H9 (cell line): Measurements from ENCODE around the gene SLCO4A1. TPM values are rescaled to one million over a fixed set of nuclear protein-coding genes. Genes with fewer than 3 reads are reported as not detected.

Source experiments
- DNase-seq: peaks from one replicate; pipeline ENCODE4 v3.0.0-alpha.2; 2017
- H2AFZ ChIP-seq: one replicate; pipeline ENCODE4 v1.6.1; 2013; ENCODE audit warnings: mild to moderate bottlenecking, low read length, control low read depth, moderate library complexity
- H2AK5ac ChIP-seq: 2 replicates; pipeline ENCODE4 v1.6.1; 2013; ENCODE audit warnings: low read length, control low read depth, mixed read lengths; ENCODE audit not compliant: insufficient read length
- H2BK120ac ChIP-seq: one replicate; pipeline ENCODE4 v1.6.1; 2013; ENCODE audit warnings: low read depth, mild to moderate bottlenecking, low read length, control low read depth, inconsistent platforms; ENCODE audit not compliant: poor library complexity, severe bottlenecking
- H2BK12ac ChIP-seq: 2 replicates; pipeline ENCODE4 v1.6.1; 2013; ENCODE audit warnings: low read length, control low read depth, mixed read lengths, low read depth; ENCODE audit not compliant: insufficient read length
- H2BK15ac ChIP-seq: 2 replicates; pipeline ENCODE4 v1.6.1; 2013; ENCODE audit warnings: low read depth, low read length, control low read depth
- H2BK20ac ChIP-seq: one replicate; pipeline ENCODE4 v1.6.1; 2013; ENCODE audit warnings: low read depth, mild to moderate bottlenecking, low read length, control low read depth, inconsistent platforms; ENCODE audit not compliant: poor library complexity, severe bottlenecking
- H2BK5ac ChIP-seq: 2 replicates; pipeline ENCODE4 v1.6.1; 2013; ENCODE audit warnings: low read length, control low read depth, mixed read lengths; ENCODE audit not compliant: insufficient read length
- H3K14ac ChIP-seq: 2 replicates; pipeline ENCODE4 v1.6.1; 2013; ENCODE audit warnings: low read length, control low read depth; ENCODE audit not compliant: insufficient read depth
- H3K18ac ChIP-seq: 2 replicates; pipeline ENCODE4 v1.6.1; 2013; ENCODE audit warnings: low read depth, mild to moderate bottlenecking, mixed read lengths, low read length, control low read depth; ENCODE audit not compliant: insufficient read length
- H3K23ac ChIP-seq: 2 replicates; pipeline ENCODE4 v1.6.1; 2013; ENCODE audit warnings: low read length, control low read depth, mixed read lengths, low read depth; ENCODE audit not compliant: insufficient read length
- H3K23me2 ChIP-seq: 2 replicates; pipeline ENCODE4 v1.6.1; 2013; ENCODE audit warnings: low read depth, mild to moderate bottlenecking, mixed read lengths, low read length, control low read depth; ENCODE audit not compliant: insufficient read length, poor library complexity, severe bottlenecking
- H3K27ac ChIP-seq: 2 replicates; pipeline ENCODE4 v1.5.1; 2013; ENCODE audit warnings: low read length, control low read depth, mixed read lengths, low read depth; ENCODE audit not compliant: insufficient read length
- H3K27me3 ChIP-seq: 2 replicates; pipeline ENCODE4 v1.6.1; 2013; ENCODE audit warnings: low read length, control low read depth, inconsistent platforms; ENCODE audit not compliant: insufficient read depth
- H3K4ac ChIP-seq: 2 replicates; pipeline ENCODE4 v1.6.1; 2013; ENCODE audit warnings: low read depth, mild to moderate bottlenecking, control low read depth, inconsistent platforms, low read length, moderate library complexity
- H3K4me1 ChIP-seq: 2 replicates; pipeline ENCODE4 v1.6.1; 2013; ENCODE audit warnings: low read length, control low read depth, inconsistent platforms; ENCODE audit not compliant: insufficient read depth
- H3K4me2 ChIP-seq: 2 replicates; pipeline ENCODE4 v1.6.1; 2013; ENCODE audit warnings: low read length, control low read depth, mixed read lengths; ENCODE audit not compliant: insufficient read length, insufficient read depth
- H3K56ac ChIP-seq: 2 replicates; pipeline ENCODE4 v1.6.1; 2013; ENCODE audit warnings: low read depth, mild to moderate bottlenecking, mixed read lengths, low read length, control low read depth; ENCODE audit not compliant: insufficient read length
- H3K79me1 ChIP-seq: 2 replicates; pipeline ENCODE4 v1.6.1; 2013; ENCODE audit warnings: low read depth, mild to moderate bottlenecking, moderate library complexity, low read length, control low read depth, inconsistent platforms; ENCODE audit not compliant: insufficient read depth, poor library complexity, severe bottlenecking
- H3K79me2 ChIP-seq: 2 replicates; pipeline ENCODE4 v1.6.1; 2013; ENCODE audit warnings: low read length, control low read depth, inconsistent platforms; ENCODE audit not compliant: insufficient read depth
- H3K9ac ChIP-seq: 2 replicates; pipeline ENCODE4 v1.6.1; 2013; ENCODE audit warnings: low read length, control low read depth, mixed read lengths; ENCODE audit not compliant: insufficient read length; ENCODE audit errors: extremely low read depth
- H3K9me3 ChIP-seq: one replicate; pipeline ENCODE4 v1.6.1; 2013; ENCODE audit warnings: low read depth, low read length, inconsistent platforms; ENCODE audit not compliant: control insufficient read depth
- H3T11ph ChIP-seq: one replicate; pipeline ENCODE4 v1.6.1; 2013; ENCODE audit warnings: mild to moderate bottlenecking, low read length, control low read depth, inconsistent platforms
- H4K20me1 ChIP-seq: one replicate; pipeline ENCODE4 v1.6.1; 2013; ENCODE audit not compliant: control insufficient read depth, insufficient read length, insufficient read depth
- H4K5ac ChIP-seq: 2 replicates; pipeline ENCODE4 v1.6.1; 2013; ENCODE audit warnings: low read depth, mild to moderate bottlenecking, mixed read lengths, low read length, control low read depth; ENCODE audit not compliant: insufficient read length
- H4K8ac ChIP-seq: replicated peaks from 2 replicates; pipeline ENCODE4 v1.6.1; 2013; ENCODE audit warnings: low read length, control low read depth, mixed read lengths, low read depth; ENCODE audit not compliant: insufficient read length
- H4K91ac ChIP-seq: 2 replicates; pipeline ENCODE4 v1.6.1; 2013; ENCODE audit warnings: low read depth, mild to moderate bottlenecking, moderate library complexity, mixed read lengths, low read length, control low read depth; ENCODE audit not compliant: insufficient read length
- H3K27ac Mint-ChIP-seq, 3 experiments: 2 replicates in 2 of 3; 3 replicates in 1 of 3; pipeline ENCODE4 v1.8.0; 2020 to 2021; ENCODE audit warnings: mixed read lengths in 3 of 3, mild to moderate bottlenecking in 1 of 3, moderate library complexity in 1 of 3
- H3K27me3 Mint-ChIP-seq: 2 replicates; pipeline ENCODE4 v1.8.0; 2021; ENCODE audit warnings: low read depth, mild to moderate bottlenecking, moderate library complexity, mixed read lengths
- H3K36me3 Mint-ChIP-seq, 3 experiments: 2 replicates in 2 of 3; 3 replicates in 1 of 3; pipeline ENCODE4 v1.8.0; 2020 to 2021; ENCODE audit warnings: low read depth in 3 of 3, mixed read lengths in 3 of 3; ENCODE audit not compliant: insufficient read depth in 1 of 3
- H3K4me1 Mint-ChIP-seq, 2 experiments: 2 replicates each; pipeline ENCODE4 v1.8.0; 2020; ENCODE audit warnings: mixed read lengths in 2 of 2
- H3K4me3 Mint-ChIP-seq, 2 experiments: 2 replicates in 1 of 2; 3 replicates in 1 of 2; pipeline ENCODE4 v1.8.0; 2020 to 2021; ENCODE audit warnings: mild to moderate bottlenecking in 2 of 2, mixed read lengths in 2 of 2, moderate library complexity in 1 of 2
- H3K9me3 Mint-ChIP-seq, 2 experiments: 2 replicates in 1 of 2; 3 replicates in 1 of 2; pipeline ENCODE4 v1.8.0; 2020; ENCODE audit warnings: mild to moderate bottlenecking in 2 of 2, mixed read lengths in 2 of 2, moderate library complexity in 1 of 2
- CTCF ChIP-seq: fragments of 200-600 bp; sonication (generic); conservative IDR thresholded peaks from 3 replicates; pipeline ENCODE4 v1.8.0; 2021; ENCODE audit warnings: antibody characterized with exemption, mild to moderate bottlenecking
- WGBS: extraction: QIAGEN DNeasy Blood & Tissue Kit; methylation state at CpG from one replicate; pipeline ENCODE4 v1.1.7; 2013; ENCODE audit warnings: missing lambda C conversion rate, low lambda C conversion rate, mixed read lengths; ENCODE audit not compliant: insufficient read length; ENCODE audit errors: extremely low coverage; 5-methylcytosine and 5-hydroxymethylcytosine counted together
- total RNA-seq: library from RNA; stranded (reverse); gene quantifications from 2 replicates; pipeline ENCODE4 v1.2.1, GENCODE V29; 2021

The SLCO4A1 gene
- total RNA-seq, 1 experiment from 2014 or later = 9.4 TPM

GRCh38 chr20:62657589-62657942 lies 15.3 kb downstream of the SLCO4A1 start:
- H4K5ac ChIP-seq = no peak overlapping the region
- no peak overlapping the region for H2BK5ac ChIP-seq
- H4K8ac ChIP-seq = no peak overlapping the region
- no peak overlapping the region for H3T11ph ChIP-seq
- no peak overlapping the region for H4K91ac ChIP-seq
- H3K27ac ChIP-seq = no peak overlapping the region
- no peak overlapping the region; the same call in 1 of the 2 replicates for H3K14ac ChIP-seq
- WGBS = no CpG with 5 or more reads among the region's 7 CpGs
- no peaks in the 10 kb centered on the region for H3K9me3 ChIP-seq
- no peaks in the 10 kb centered on the region for H3K4me1 ChIP-seq
- H3K27me3 ChIP-seq = no peaks in the 10 kb centered on the region
- H2AFZ ChIP-seq = no peak overlapping the region
- H2BK15ac ChIP-seq = no peak overlapping the region
- H2BK120ac ChIP-seq = no peak overlapping the region
- H3K23me2 ChIP-seq = no peaks in the 10 kb centered on the region
- no peak overlapping the region for H2BK20ac ChIP-seq
- no peak overlapping the region for H3K4me3 Mint-ChIP-seq
- no peak overlapping the region for H2BK12ac ChIP-seq
- no peak overlapping the region for H3K27ac Mint-ChIP-seq
- H3K4me2 ChIP-seq = no peak overlapping the region
- H3K9me3 Mint-ChIP-seq = no peaks in the 10 kb centered on the region
- no peak overlapping the region for H3K4ac ChIP-seq
- H3K56ac ChIP-seq = no peak overlapping the region
- no peaks in the 10 kb centered on the region for H3K79me1 ChIP-seq
- H3K23ac ChIP-seq = no peak overlapping the region
- no peak overlapping the region for H2AK5ac ChIP-seq
- H3K9ac ChIP-seq = no peak overlapping the region
- no peaks in the 10 kb centered on the region for H3K27me3 Mint-ChIP-seq
- TF ChIP-seq CTCF = no peak
- no peaks in the 10 kb centered on the region for H4K20me1 ChIP-seq
- no peaks in the 10 kb centered on the region for H3K79me2 ChIP-seq
- no peaks in the 10 kb centered on the region; a peak in 1 of 7 replicates for H3K36me3 Mint-ChIP-seq
- no peak overlapping the region for H3K18ac ChIP-seq
- H3K4me1 Mint-ChIP-seq = peaks cover under 1 to 3% of the 10 kb centered on the region in 2 experiments; a peak in 3 of 4 replicates
- DNase-seq = no peak
